ENCODE data around the gene DPF3.

The DPF3 gene

DNA sequence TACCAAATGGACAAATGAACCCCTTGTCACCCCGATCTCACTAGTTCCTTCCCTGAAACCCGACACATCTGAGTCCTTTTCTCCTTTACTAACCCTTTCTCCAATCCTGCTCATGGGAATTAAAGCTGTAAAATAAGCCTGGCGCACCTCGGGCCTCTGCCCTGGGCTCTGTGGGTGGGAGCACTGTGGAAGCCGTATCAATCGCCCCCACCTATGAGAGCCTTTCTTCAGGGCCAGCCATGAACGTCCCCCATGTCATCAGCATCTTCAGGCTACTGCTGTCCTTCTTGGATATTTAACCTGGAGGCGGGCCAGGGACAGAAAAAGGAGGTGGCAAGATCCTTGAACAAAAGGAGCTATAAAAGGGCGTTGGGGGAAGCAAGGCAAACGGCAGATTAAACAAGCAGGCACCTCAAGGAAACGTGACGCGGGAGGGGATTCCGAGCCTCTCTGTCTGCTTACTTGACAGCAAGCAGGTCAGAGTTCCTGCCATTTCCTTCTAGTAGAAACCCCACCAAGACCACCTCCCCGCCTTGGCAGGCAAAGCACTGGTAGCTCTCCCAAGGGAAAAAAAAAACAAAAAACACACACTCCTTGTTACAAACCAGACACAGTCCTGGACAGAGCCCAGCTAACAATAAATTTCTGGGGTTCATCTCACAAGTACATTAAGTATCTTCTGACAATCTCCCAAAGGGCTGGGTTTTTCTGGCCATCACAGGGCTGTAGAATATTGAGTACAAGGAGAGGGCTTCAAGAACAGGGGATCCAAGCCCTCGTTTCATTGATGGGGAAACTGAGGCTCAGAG lies 62.9 kb downstream of the DPF3 start:
- DNase-seq, result no peak

DNA sequence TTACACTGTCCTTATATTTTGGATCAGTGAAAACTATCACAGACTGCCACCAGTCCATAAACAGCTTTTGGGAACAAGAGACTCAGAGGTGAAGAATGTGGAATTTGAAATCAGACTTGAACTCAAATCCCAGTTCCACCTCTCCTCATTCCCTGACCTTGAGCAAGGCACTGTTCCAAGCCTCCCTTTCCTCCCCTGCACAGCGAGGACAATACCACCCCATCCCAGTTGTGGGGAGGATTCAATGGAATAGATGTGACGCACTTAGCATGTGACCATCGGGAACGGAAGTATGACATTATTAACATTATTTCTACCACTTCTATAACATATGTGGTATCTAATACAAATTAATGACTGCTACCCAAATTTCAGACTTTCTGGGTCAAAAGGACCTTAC lies 63.5 kb downstream of the DPF3 start:
- DNase-seq, result no peak

DNA sequence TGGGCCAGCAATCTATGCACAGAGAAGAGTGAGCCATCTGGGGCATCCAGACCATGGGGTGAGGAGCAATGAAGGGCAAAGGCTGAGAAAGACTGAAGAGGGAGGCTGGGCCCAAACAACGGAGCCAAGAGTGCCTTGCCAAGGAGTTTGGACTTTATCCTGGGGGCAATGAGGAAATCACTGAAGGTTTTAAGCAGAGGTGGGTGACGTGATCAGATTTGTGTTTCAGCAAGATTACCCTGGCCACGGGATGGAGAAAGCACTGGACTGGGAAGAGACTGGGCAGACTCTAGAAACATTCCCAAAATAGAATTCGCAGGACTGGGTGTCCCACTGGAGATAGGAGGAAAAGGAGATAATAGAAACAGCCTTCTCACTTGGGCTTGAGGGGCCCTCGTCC lies 65.3 kb downstream of the DPF3 start:
- DNase-seq, result no peak

- no peak for DNase-seq
Observed at GRCh38 chr14:72826039-72826438, 67.9 kb downstream of the DPF3 start.

- no peak for DNase-seq
Observed at GRCh38 chr14:72825486-72825885, 68.4 kb downstream of the DPF3 start.

GRCh38 chr14:72824051-72824450 lies 69.8 kb downstream of the DPF3 start:
- DNase-seq, result no peak

- no peak for DNase-seq
Observed at GRCh38 chr14:72822946-72823611, 70.8 kb downstream of the DPF3 start.

GRCh38 chr14:72818998-72819397 lies 74.9 kb downstream of the DPF3 start:
- no peak for DNase-seq

GRCh38 chr14:72816287-72816686 lies 77.6 kb downstream of the DPF3 start:
- DNase-seq, result no peak

DNA sequence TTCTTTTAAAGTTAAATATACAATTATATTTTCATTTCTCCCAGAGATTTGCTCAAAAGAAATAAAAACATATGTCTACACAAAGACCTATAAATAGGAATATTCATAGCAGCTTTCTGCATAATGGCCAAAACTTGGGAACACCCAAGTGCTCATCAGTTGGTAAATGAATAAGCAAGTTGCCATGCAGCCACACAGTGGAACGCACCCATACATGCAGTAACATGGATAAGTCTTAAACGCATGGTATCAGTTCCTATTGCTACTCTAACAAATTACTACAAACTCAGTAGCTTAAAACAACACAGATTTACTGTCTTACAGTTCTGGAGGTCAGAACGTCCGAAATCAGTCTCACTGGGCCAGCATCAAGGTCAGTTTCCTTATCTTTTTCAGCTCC lies 78.5 kb downstream of the DPF3 start:
- no peak for DNase-seq

GRCh38 chr14:72812292-72812851 lies 81.5 kb downstream of the DPF3 start:
- no peak for DNase-seq

DNA sequence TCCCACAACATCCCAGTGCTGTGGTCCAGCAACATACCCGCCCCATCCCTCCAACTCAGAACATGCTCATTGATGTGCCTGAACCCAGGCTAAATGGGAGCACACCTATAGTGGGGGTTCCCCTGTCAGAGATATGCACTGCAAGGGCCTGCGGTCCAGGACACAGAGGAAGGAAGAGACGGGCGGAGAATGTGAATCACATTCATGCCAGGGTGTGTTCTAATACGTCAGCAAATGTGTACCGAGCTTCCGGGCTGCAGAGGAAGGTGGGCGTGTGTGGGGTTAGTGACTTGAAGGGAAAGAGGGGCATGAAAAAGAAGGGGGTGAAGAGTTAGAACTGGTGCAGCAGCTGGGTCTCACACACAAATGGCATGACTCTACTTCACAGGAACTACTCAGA lies 83.7 kb downstream of the DPF3 start:
- DNase-seq, result peak; percentile 41

- no peak for DNase-seq
Observed at GRCh38 chr14:72809063-72809462, 84.8 kb downstream of the DPF3 start.

GRCh38 chr14:72808564-72808963 lies 85.3 kb downstream of the DPF3 start:
- DNase-seq, result no peak

DNA sequence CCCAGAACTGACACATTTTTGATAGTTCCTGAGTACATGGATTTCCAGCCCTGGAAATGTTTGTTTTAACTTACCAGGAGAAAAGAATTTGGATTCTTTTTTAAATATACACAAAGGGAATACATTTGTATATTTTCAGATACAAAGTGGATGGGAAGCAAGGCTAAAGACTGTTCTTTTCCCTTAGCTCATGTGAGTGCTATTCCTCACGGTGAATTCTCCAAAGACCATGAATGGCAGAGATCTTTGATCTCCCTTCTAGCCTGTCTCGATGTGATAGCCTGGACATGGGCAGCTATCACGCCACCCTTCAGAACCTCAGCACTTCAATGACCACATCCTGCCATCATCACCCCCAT lies 91.3 kb downstream of the DPF3 start:
- no peak for DNase-seq

GRCh38 chr14:72801836-72802587 lies 91.9 kb downstream of the DPF3 start:
- no peak for DNase-seq

- no peak for DNase-seq
Observed at GRCh38 chr14:72801381-72801812, 92.5 kb downstream of the DPF3 start.

DNA sequence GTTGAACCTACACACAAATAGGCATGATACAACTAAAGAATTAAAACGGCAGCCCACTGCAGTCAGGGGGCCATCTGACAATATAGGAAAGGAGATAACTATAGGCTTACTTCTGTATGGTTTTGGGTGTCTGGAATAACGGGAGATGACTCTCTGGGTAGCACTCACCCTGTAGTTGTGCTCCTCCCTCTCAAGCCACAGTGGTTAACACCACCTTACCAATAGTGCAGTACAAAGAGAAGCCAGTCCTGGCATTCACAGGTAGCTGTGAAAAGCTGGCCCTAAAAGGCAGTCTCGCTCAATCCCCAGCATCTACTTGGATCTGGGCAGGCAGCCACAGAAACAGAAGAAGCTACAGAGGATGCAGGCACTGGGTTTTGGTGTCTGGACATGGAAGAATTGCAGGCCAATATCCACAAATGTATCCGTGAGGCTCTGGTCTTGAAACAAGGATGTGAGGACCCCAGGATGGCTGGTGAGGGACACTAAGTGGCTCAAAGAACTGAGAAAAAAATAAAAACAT lies 93.0 kb downstream of the DPF3 start:
- DNase-seq, result no peak

- no peak for DNase-seq
Observed at GRCh38 chr14:72800296-72800695, 93.6 kb downstream of the DPF3 start.

- DNase-seq, result no peak
Observed at GRCh38 chr14:72796935-72797334, 97.0 kb downstream of the DPF3 start.

GRCh38 chr14:72793156-72793939 lies 100.6 kb downstream of the DPF3 start:
- no peak for DNase-seq

GRCh38 chr14:72792051-72792788 lies 101.7 kb downstream of the DPF3 start:
- no peak for DNase-seq
